ENCODE data around the gene DENND2D.

GRCh38 chr1:111184663-111185062 is 15.8 kb downstream of the DENND2D start:
- no peak for TF ChIP-seq NR1H2 (CRISPR knock-in tag; IDR thresholded peaks at IDR 0.05)
- TF ChIP-seq CTCF (IDR thresholded peaks at IDR 0.05), result no peak
- no peak for TF ChIP-seq ZNF396 (CRISPR knock-in tag; IDR thresholded peaks at IDR 0.05; ENCODE audit: borderline replicate concordance)
- TF ChIP-seq SMAD4 (CRISPR knock-in tag; IDR thresholded peaks at IDR 0.05), result no peak
- TF ChIP-seq, protein P1, sequence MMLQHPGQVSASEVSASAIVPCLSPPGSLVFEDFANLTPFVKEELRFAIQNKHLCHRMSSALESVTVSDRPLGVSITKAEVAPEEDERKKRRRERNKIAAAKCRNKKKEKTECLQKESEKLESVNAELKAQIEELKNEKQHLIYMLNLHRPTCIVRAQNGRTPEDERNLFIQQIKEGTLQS (CRISPR knock-in tag; conservative IDR thresholded peaks at IDR 0.05), result no peak
- no peak for TF ChIP-seq TEAD4 (CRISPR knock-in tag; IDR thresholded peaks at IDR 0.05)
- no peak for TF ChIP-seq USF2 (CRISPR knock-in tag; IDR thresholded peaks at IDR 0.05)
